Measurements from ENCODE around the gene SACS.

DNA sequence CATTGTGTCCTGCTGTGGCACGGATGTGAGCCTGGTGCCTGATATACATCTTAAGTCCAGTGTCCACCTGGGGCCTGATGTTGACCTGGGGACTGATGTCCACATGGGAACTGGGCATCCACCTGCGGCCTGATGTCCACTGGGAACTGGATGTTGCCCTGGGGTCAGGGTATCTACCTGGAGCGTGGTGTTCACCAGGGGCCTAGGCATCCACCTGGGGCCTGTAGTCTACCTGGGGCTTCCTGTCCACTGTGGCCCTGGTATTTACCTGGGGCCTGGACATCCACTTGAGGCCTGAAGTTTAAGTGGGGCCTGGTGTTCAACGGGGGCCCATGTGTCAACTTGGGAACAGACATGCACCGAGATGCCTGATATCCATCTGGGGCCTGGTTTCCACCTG is 11.9 kb downstream of the SACS start:
- TF ChIP-seq, protein P1, sequence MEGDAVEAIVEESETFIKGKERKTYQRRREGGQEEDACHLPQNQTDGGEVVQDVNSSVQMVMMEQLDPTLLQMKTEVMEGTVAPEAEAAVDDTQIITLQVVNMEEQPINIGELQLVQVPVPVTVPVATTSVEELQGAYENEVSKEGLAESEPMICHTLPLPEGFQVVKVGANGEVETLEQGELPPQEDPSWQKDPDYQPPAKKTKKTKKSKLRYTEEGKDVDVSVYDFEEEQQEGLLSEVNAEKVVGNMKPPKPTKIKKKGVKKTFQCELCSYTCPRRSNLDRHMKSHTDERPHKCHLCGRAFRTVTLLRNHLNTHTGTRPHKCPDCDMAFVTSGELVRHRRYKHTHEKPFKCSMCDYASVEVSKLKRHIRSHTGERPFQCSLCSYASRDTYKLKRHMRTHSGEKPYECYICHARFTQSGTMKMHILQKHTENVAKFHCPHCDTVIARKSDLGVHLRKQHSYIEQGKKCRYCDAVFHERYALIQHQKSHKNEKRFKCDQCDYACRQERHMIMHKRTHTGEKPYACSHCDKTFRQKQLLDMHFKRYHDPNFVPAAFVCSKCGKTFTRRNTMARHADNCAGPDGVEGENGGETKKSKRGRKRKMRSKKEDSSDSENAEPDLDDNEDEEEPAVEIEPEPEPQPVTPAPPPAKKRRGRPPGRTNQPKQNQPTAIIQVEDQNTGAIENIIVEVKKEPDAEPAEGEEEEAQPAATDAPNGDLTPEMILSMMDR (IDR thresholded peaks at IDR 0.05) = no peak
- TF ChIP-seq POLR2A (IDR thresholded peaks at IDR 0.05) = no peak
